K562 (cell line): ENCODE data around the gene ACVR1C.

Source experiments
- CTCF ChIP-seq, 3 experiments: IDR thresholded peaks in 2 of 3; conservative IDR thresholded peaks in 1 of 3; 2 replicates each; pipeline ENCODE4 v1.5.1; 2011 to 2012; ENCODE audit warnings: low read length in 3 of 3, mild to moderate bottlenecking in 3 of 3, control low read depth in 2 of 3, improper control_type of control experiment in 1 of 3, inconsistent platforms in 1 of 3, low read depth in 1 of 3, mixed read lengths in 1 of 3, moderate library complexity in 1 of 3; ENCODE audit not compliant: insufficient read depth in 2 of 3
- MYNN ChIP-seq, 2 experiments: sonication (generic); formaldehyde crosslinking in 1 of 2; IDR thresholded peaks; 2 replicates each; pipeline versions ENCODE4 v1.5.0 to v1.6.1; 2016 to 2020; ENCODE audit warnings: antibody characterized with exemption in 1 of 2, missing genetic modification reagents in 1 of 2
- NFIC ChIP-seq: fragments of 450-650 bp; IDR thresholded peaks from 2 replicates; pipeline ENCODE4 v1.6.1; 2017; ENCODE audit warnings: mild to moderate bottlenecking, inconsistent platforms
- NFYB ChIP-seq: IDR thresholded peaks from 2 replicates; pipeline ENCODE4 v1.6.1; 2011; ENCODE audit warnings: mild to moderate bottlenecking, moderate library complexity; ENCODE audit not compliant: insufficient read length; ENCODE audit errors: extremely low read depth
- SIX5 ChIP-seq, 2 experiments: IDR thresholded peaks; 2 replicates each; pipeline ENCODE4 v1.6.1; 2011; ENCODE audit warnings: low read length in 2 of 2, borderline replicate concordance in 1 of 2, low read depth in 1 of 2, mild to moderate bottlenecking in 1 of 2, moderate library complexity in 1 of 2; ENCODE audit not compliant: insufficient read depth in 1 of 2
- TRIM28 ChIP-seq: fragments of 450-650 bp; IDR thresholded peaks from 2 replicates; pipeline ENCODE4 v1.6.1; 2017
- UBTF ChIP-seq, 2 experiments: IDR thresholded peaks; 2 replicates each; pipeline ENCODE4 v1.6.1; 2012; ENCODE audit warnings: improper control_type of control experiment in 2 of 2, low read depth in 2 of 2, low read length in 2 of 2, borderline replicate concordance in 1 of 2

- no peak for TF ChIP-seq MYNN (IDR thresholded peaks at IDR 0.05)
- no peak for TF ChIP-seq MYNN (CRISPR knock-in tag; IDR thresholded peaks at IDR 0.05)
- no peak for TF ChIP-seq TRIM28
- TF ChIP-seq CTCF (IDR thresholded peaks at IDR 0.05 in 2 of 3, conservative IDR thresholded peaks at IDR 0.05 in 1 of 3; ENCODE audit: insufficient read depth in 2 of 3, low read depth in 1 of 3, low read length in 3 of 3) = no peak
- TF ChIP-seq SIX5 (IDR thresholded peaks at IDR 0.05; ENCODE audit: borderline replicate concordance in 1 of 2, insufficient read depth in 1 of 2, low read depth in 1 of 2, low read length in 2 of 2) = no peak
- no peak for TF ChIP-seq UBTF (IDR thresholded peaks at IDR 0.05; ENCODE audit: borderline replicate concordance in 1 of 2, low read depth in 2 of 2, low read length in 2 of 2)
- no peak for TF ChIP-seq NFYB
- TF ChIP-seq NFIC = no peak
Observed at GRCh38 chr2:157593411-157593810, 35.3 kb downstream of the ACVR1C start.
